GM18870 (cell line): ENCODE results near the gene MTF2.

Experiments used
- ATAC-seq: cut with Tn5 transposase; IDR thresholded peaks from one replicate; pipeline ENCODE4 v1.9.1; 2021; ENCODE audit warnings: moderate library complexity; ENCODE audit not compliant: unreplicated experiment

The MTF2 gene

GRCh38 chr1:93179886-93180722 is 101.0 kb downstream of the MTF2 start, which contains the start of gene TMED5:
TSS of gene TMED5 (minus strand) at chr1:93180413. CDS start at chr1:93180242, 171 bp downstream.
- peak; percentile 79 for ATAC-seq

DNA sequence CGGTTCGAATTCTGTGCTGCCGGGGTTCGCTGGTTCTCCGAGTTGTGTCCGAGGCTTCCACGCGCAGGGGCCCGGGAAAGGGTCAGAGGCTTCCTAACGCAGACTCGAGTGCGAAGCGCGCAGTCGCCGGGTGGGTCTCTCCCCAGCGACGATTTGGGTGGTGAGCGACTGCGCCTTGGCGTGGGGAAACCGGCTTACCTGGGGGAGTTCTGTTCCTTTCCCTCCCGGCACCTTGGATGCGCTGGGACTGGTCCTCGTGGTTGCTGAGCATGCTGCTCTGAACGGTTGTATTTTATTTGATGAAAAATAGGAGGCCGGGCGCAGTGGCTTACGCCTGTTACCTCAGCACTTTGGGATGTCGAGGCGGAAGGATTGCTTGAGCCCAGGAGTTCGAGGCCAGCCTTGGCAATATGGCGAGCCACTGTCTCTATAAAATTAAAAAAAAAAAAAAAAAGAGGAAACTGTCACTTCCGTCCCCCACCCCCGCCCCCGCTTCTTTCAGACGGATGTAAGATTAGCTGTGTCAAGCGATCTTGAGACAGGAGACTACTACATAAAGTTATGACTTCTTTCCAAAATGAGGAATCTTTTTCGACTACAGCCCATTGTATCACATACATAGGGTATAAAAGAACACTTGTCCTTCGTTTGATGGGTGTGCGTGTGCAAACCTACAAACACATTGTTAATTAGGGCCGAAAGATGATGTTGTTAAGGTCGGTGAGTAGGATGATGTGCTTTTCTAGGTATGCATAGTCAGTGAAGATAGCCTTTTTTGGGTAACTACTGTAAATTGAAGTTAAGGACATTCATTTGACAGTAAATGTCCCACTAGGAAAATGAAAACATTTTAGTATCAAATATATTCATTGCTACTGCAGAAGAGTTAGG is 101.9 kb downstream of the MTF2 start, which contains the start of gene CCDC18:
Gene CCDC18 (plus strand): TSS at position 2 of the 891 bp plus-strand sequence. CDS start 2,638 bp downstream, outside the sequence.
- peak; percentile 10 for ATAC-seq

DNA sequence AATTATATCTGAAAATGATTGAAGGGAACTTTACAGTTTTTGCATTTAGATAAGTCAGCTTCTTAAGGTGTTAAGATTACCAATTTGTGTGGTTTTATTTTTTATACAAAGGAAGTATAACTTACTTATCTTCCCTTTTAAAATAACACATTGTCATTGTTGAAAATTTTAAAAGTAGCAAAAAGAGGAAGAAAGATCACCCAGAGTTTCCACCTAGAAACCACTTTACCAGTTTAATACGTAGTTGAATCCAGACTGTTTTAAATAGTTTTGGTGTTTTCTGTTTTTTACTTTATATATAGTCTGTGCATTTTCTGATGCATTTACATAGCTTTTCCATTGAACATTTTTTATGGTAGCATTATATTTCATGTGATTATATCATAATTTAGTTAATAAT is 107.6 kb downstream of the MTF2 start:
- no peak for ATAC-seq
